HG03442 (cell line): ENCODE data around the gene TNFSF12.

ENCODE experiments used
- ATAC-seq: cut with Tn5 transposase; IDR thresholded peaks from one replicate; pipeline ENCODE4 v1.9.1; 2021; ENCODE audit warnings: mild to moderate bottlenecking, moderate library complexity; ENCODE audit not compliant: unreplicated experiment

Gene TNFSF12

DNA sequence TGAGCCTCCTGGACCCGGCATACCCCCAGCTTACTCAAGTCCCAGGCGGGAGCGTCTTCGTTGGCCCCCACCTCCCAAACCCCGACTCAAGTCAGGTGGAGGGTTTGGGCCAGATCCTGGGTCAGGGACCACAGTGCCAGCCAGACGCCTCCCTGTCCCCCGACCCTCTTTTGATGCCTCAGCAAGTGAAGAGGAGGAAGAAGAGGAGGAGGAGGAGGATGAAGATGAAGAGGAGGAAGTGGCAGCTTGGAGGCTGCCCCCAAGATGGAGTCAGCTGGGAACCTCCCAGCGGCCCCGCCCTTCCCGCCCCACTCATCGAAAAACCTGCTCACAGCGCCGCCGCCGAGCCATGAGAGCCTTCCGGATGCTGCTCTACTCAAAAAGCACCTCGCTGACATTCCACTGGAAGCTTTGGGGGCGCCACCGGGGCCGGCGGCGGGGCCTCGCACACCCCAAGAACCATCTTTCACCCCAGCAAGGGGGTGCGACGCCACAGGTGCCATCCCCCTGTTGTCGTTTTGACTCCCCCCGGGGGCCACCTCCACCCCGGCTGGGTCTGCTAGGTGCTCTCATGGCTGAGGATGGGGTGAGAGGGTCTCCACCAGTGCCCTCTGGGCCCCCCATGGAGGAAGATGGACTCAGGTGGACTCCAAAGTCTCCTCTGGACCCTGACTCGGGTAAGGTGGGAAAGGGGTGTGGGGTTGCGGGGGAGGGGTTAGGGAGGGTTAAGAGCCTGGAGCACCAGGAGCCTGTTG, 14.4 kb downstream of the TNFSF12 start:
- ATAC-seq, result no peak

DNA sequence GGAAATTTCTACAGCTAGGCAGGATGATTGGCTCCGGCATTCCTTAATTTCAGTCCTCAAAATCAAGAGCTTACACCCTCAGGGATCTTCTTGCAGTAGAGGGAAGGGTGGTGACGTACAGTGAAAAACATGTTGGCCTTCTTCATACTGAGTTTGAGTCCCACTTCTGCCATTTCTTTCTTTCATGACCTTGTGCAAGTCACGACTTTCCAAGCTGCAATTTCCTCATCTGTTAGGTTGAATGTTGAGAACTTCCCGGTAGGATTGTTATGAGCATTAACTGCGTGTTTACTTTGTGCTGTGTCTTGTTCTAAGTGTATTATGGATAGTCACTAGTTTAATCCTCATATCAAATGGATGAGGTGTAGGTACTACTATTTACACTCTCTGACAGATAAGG, 20.7 kb downstream of the TNFSF12 start:
- no peak for ATAC-seq

DNA sequence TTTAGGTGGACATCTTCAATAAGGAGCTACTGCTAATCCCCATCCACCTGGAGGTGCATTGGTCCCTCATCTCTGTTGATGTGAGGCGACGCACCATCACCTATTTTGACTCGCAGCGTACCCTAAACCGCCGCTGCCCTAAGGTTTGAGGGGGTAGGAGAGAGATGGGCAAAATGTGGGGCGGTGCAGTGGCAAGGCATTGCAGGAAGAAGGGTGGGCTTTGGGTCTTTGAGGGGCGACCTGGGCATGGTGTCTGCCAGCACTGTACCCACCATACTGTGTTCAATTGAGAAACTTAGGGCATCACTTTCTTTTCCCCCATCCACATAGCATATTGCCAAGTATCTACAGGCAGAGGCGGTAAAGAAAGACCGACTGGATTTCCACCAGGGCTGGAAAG, 21.5 kb downstream of the TNFSF12 start:
- no peak for ATAC-seq

DNA sequence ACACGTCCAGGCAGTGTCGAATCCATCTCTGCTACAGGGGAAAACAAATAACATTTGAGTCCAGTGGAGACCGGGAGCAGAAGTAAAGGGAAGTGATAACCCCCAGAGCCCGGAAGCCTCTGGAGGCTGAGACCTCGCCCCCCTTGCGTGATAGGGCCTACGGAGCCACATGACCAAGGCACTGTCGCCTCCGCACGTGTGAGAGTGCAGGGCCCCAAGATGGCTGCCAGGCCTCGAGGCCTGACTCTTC, 23.4 kb downstream of the TNFSF12 start:
- ATAC-seq, result peak; percentile 85

DNA sequence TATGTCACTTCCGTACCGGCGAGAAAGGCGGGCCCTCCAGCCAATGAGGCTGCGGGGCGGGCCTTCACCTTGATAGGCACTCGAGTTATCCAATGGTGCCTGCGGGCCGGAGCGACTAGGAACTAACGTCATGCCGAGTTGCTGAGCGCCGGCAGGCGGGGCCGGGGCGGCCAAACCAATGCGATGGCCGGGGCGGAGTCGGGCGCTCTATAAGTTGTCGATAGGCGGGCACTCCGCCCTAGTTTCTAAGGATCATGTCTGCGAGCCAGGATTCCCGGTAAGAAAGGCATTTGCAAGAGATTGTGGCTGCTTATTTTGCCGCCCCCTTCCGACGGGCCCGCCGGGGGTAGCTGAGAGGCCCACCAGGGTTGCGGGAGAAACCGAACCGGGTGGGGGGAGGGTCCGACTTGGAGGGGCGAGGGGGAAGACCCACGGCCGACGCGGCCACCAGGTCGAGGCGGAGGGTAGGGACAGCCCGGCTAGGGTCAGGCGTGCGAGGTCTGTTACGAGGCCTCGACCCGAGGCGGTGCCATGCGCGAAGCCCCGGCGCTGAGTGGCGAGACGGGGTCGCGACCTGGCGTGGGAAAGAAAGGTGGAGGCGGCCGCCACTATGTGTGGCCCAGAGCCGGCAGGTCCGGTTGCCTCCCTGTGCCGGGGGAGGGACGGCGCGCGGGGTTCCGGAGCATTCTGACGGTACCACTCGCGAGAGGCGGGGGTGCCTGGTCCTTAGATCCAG, 23.9 kb downstream of the TNFSF12 start:
- peak; percentile 1 for ATAC-seq

DNA sequence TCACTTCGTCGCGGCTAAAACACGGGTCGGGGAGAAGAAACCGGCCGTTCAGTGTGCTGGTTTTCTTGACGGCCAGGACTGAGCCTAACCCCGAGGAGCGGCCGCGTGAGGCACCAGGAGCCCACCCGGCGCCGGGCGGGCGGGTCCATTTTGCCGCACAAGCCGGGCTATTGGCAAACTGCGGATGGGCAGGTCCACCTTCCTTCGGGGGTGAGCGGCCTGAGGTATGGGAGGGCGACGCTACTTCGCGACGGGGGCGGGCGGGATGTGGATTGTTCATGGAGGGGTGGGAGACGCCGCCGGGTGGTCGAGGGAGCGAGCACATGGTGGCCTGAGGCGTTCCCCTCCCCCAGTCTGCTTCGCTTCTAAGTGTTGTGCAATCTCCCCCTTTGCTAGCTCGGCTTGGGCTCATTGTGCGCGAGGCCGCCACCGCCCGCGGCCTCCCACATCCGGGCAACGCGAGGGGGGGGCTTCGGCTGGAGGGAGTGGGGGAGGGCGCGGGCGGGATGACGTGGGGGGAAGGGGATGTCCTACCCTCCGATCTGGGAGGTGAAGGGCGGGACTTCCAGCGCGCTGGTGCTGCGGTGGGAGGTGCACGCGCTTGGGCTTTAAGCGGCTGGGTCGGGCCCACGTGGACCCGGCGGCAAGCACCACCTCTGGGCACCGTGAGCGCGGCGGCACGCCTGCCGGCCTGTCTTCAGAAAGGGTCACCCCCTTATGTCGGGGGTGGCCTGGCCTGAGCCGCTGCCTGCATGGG, 24.6 kb downstream of the TNFSF12 start:
- ATAC-seq, result peak; percentile 23

DNA sequence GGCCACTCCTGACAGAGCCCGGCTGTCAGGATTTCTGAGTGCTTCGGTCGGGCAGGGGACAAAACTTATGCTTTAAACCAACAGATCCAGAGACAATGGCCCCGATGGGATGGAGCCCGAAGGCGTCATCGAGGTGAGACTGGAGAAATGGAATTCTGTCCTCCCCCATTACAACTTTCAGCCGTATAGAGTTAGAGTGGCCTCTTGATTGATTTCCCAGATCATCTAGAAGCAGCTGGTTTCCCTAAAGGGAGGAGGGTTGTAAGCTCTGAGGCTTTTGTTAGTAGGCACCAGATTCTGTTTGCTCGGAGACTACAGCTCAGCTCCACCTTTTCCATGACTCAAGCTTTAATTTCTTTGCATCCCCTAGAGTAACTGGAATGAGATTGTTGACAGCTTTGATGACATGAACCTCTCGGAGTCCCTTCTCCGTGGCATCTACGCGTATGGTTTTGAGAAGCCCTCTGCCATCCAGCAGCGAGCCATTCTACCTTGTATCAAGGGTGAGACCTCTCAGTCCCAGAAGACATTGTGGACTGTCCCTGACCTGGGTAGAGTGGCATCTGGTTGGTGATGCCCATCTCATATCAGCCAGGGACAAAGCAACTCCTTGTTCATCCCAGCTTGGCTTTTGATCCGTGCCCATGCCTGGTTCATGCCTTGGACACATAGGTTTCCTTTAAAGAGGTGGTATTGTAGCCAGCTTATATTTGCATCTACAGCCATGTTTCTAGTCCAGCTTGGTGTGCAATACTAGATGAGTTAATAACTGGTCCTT, 25.5 kb downstream of the TNFSF12 start:
- ATAC-seq, result no peak

DNA sequence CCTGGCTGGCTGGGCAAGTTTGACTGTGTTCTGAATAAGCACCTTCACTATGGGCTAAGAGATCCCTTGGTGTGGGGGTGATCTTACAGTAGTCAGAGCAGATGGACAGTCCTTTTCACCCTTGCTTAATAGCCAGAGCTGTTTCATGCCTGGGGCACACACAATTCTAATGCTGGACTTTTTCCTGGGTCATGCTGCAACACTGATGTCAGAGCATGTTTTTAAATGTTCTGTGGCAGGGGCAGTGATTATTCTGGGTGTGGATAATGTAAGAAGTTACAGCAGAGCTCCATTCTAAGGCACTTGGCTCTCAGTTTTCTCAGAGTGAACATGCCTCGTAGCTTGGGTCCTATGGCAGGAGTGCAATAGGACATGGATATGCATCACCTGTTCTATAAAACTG, 26.6 kb downstream of the TNFSF12 start:
- no peak for ATAC-seq

DNA sequence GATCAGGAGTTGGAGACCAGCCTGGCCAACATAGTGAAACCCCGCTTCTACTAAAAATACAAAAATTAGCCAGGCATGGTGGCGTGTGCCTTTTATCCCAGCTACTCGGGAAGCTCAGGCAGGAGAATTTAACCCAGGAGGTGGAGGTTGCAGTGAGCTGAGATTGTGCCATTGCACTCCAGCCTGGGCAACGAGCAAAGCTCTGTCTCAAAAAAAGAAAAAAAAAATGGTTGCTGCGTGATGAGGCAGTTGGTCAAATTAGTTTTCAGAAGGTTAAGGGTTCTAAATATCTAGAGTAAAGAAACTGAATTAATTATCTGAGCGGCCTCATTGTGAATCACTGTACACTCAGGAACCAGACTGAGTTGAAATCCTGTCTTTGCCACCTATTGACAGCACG, 27.1 kb downstream of the TNFSF12 start:
- no peak for ATAC-seq

DNA sequence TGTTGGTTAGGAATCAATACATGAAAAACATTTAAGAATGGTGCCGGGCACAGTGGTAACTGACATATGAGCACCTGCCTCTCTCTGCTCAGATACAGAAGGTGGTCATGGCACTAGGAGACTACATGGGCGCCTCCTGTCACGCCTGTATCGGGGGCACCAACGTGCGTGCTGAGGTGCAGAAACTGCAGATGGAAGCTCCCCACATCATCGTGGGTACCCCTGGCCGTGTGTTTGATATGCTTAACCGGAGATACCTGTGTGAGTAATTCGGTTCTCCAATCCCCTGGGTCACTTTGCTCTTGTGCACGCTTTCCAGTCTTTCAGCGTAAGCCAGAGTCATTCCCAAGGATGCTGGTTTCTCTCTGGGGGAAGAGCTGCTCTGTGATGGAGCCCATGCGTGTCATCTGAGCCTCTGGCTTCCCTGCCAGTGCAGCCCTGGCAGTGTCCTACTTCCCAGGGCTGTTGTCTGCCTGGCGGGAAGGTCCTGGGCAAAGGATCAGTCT, 27.6 kb downstream of the TNFSF12 start:
- ATAC-seq, result no peak

DNA sequence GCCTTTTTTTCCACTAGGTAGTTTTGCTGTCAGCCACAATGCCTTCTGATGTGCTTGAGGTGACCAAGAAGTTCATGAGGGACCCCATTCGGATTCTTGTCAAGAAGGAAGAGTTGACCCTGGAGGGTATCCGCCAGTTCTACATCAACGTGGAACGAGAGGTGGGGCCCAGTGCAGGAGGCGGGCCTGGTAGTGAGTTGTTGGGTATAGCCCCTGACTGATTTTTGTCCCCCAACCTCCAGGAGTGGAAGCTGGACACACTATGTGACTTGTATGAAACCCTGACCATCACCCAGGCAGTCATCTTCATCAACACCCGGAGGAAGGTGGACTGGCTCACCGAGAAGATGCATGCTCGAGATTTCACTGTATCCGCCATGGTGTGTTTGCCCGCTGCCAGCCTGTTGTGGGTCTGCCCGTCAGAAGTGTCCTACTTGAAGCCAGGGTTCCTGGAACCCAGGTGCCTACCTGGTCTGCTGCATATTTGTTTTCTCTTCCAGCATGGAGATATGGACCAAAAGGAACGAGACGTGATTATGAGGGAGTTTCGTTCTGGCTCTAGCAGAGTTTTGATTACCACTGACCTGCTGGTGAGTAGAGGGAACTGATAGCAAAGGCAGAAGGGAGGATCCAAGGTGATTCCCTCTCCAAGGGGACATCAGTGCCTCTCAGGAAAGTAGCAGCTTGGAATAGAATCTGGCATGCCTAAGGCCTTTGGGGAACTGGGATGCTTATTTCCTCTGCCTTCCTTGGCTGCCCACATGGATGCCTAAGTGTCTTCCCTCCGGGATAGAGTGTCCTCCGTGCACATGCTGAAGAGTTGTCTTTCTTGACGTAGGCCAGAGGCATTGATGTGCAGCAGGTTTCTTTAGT, 28.7 kb downstream of the TNFSF12 start:
- no peak for ATAC-seq

DNA sequence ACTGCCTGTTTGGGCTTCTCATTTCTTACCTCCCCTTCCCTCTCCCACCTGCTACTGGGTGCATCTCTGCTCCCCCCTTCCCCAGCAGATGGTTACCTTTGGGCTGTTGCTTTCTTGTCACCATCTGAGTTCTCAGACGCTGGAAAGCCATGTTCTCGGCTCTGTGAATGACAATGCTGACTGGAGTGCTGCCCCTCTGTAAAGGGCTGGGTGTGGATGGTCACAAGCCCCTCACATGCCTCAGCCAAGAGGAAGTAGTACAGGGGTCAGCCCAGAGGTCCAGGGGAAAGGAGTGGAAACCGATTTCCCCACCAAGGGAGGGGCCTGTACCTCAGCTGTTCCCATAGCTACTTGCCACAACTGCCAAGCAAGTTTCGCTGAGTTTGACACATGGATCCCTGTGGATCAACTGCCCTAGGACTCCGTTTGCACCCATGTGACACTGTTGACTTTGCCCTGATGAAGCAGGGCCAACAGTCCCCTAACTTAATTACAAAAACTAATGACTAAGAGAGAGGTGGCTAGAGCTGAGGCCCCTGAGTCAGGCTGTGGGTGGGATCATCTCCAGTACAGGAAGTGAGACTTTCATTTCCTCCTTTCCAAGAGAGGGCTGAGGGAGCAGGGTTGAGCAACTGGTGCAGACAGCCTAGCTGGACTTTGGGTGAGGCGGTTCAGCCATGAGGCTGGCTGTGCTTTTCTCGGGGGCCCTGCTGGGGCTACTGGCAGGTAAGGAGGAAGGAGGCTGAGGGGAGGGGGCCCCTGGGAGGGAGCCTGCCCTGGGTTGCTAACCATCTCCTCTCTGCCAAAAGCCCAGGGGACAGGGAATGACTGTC, 30.4 kb downstream of the TNFSF12 start, which contains the start of gene CD68:
CD68 (plus strand) TSS at position 638 of the 833 bp plus-strand sequence; CDS start at position 678, 40 bp downstream.
- ATAC-seq, result no peak

DNA sequence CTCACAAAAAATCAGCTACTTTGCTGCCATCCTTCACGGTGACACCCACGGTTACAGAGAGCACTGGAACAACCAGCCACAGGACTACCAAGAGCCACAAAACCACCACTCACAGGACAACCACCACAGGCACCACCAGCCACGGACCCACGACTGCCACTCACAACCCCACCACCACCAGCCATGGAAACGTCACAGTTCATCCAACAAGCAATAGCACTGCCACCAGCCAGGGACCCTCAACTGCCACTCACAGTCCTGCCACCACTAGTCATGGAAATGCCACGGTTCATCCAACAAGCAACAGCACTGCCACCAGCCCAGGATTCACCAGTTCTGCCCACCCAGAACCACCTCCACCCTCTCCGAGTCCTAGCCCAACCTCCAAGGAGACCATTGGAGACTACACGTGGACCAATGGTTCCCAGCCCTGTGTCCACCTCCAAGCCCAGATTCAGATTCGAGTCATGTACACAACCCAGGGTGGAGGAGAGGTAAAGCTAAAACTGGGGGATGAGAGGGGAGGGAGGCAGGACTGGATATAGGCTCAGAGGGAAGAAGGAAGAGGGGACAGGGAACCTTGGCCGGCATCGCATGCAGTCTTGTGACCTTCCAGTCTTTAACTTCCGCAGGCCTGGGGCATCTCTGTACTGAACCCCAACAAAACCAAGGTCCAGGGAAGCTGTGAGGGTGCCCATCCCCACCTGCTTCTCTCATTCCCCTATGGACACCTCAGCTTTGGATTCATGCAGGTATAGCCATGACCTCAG, 31.2 kb downstream of the TNFSF12 start:
- no peak for ATAC-seq

DNA sequence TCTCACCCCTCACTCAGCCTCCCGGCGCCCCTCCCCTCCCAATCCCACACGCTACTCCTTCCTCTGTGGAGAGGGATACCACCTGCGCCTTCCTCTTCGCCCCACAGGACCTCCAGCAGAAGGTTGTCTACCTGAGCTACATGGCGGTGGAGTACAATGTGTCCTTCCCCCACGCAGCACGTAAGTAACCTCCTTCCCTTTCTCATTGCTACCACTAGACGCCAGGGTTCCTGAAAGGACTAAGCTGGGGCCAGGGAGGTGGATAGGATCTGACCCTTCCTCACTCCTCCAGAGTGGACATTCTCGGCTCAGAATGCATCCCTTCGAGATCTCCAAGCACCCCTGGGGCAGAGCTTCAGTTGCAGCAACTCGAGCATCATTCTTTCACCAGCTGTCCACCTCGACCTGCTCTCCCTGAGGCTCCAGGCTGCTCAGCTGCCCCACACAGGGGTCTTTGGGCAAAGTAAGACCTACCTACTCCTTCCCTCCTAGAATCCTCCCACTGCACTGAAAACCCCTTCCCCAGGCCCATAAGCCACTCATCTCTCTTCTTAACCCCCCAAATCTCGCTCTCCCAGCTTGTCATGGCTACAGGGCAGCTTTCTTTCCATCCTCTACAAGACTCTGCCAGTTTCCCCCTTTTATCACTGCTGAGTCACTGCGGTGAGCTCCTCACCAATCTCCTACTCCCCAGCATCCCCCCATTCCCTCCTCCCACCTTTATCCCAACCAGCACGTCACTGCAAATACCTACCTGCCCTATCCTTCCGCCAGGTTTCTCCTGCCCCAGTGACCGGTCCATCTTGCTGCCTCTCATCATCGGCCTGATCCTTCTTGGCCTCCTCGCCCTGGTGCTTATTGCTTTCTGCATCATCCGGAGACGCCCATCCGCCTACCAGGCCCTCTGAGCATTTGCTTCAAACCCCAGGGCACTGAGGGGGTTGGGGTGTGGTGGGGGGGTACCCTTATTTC, 32.0 kb downstream of the TNFSF12 start:
- ATAC-seq, result no peak

DNA sequence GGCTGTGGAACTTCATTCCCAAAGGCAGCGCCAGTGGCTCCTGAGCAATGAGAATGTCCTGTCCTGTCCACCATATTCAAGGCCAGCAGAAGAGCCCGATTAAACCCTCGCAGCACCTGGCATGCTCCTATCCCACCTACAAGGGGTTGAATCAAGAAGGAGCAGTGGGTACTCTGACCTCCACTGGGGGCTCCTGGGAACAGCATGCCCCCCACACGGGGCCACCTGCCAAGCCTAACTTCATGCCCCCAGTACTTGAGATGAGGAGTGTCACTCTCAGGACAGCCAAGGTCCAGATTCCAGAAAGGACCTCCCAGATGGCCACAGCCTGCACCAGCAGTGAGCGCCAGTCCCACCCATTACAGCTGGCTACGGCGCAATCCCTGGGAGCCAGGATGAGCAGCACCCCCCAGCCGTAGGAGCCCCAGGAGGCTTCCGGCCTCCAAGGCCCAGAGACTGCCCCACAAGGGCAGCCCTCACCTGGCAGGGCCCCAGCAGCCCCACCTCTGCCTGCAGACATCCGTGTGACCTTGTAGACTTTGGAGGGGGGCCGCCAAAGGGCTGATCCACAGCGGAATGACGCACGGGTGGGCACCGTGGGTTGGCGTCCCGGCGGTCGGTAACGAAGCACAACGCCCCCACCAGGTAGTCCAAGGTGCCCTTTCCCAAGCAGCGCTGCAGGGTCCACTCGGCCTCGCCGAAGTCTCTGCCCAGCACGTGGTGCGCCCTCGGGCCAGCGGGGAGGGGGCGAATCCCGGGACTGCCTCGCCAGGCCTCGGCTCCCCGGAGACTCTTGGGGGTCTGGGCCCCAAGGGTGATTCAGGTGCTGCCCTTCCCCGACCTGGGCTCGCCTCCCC, 33.8 kb downstream of the TNFSF12 start:
- ATAC-seq, result no peak
